LNCAP (cell line): ENCODE results near the gene ARHGEF40.

Experiments
- CTCF ChIP-seq: fragments of 450-650 bp; IDR thresholded peaks from 2 replicates; pipeline ENCODE4 v1.5.1; 2017; ENCODE audit warnings: mild to moderate bottlenecking

ARHGEF40 gene

DNA sequence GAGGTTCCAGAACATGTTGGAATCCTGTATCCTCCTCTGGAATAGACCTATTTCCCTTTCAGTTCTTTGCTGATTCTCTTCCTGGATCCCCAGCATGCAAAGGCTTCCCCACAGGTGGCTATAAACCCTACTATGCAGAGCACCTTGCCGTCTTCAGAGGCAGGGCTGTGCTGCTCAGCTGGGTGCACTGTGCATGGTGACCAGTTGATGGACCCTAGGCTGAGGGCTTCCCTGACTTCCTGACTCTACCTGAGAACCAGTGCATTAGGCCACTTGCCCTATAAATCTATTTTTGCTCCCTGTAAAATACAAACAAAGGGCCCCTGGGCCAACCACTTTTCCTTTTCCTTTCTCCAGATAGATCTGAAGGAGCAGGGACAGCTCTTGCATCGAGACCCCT, 14.3 kb downstream of the ARHGEF40 start:
- no peak for TF ChIP-seq CTCF

DNA sequence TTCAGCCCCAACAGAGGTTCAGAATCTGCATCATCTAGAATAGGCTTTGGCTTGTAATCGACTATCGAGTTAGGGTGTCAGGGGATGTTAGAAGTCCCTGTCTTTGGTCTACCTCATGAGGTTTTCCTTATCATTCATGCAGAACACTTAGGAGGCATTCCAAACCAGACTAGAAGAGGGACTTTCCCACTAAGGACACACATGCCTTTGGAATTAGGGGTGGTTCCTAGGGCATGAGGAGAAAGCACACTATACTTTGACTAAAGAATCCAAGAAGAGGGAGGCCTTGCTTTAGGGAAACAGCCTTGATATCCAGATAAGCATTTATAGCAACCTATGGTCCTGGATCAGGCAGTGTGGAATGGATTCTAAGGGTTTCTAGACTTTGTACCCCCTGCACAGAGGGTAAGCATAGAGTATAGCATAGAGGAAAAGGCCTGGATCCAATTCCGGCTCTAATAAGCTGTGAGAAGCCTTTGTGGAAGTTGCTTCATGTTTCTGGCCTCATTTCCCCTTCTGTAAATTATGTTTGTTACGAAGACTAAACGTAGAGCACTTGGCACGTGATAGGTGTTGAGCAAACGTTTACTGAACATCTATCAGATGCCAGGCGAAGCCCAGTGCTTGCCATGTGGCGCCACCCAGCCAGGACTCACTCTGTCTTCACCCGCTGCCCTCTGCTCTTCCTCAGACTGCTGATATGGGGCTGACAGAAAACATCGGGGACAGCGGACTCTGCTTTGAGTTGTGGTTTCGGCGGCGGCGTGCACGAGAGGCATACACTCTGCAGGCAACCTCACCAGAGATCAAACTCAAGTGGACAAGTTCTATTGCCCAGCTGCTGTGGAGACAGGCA, 15.1 kb downstream of the ARHGEF40 start:
- no peak for TF ChIP-seq CTCF

DNA sequence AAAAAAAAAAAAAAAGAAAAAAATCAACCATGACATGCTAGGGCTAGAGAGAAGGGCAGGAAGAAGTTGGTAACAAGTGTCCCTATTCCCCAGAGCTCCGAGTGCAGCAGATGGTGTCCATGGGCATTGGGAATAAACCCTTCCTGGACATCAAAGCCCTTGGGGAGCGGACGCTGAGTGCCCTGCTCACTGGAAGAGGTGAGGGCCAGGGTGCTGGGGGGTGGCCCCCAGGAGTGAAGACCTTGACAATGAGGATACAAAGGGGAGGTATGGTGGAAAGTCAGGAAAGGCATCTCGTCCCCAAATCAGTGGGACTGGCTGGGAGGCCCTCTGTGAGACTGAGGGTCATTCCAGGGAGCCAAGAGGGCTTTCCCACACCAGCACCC, 16.8 kb downstream of the ARHGEF40 start:
- no peak for TF ChIP-seq CTCF

DNA sequence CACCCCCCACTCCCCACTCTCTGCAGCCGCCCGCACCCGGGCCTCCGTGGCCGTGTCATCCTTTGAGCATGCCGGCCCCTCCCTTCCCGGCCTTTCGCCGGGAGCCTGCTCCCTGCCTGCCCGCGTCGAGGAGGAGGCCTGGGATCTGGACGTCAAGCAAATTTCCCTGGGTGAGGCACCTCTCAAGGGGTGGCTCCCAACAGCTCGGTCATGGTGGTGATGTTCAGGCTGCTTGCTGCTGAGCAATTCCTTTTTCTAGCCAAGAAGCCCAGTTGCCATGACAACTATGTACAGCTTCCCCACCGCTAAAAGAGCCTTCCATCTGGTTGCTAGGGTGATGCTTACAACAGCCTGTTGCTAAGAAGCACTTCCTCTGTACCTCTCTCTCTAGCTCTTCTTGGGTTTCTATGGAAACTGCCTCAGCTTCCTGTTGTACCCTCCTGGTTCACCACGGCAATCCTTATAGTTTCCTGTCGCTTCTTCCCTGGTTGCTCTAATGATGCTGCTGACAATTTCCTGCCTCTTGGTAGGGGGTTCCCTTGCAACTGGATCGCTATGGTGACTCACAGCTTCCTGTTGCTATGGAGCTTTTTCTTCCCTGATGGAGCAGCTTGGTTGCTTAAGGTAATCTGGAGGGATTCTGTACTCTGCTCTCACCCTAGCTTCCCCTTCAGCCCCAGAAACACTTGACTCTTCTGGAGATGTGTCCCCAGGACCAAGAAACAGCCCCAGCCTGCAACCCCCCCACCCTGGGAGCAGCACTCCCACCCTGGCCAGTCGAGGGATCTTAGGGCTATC, 17.4 kb downstream of the ARHGEF40 start:
- TF ChIP-seq CTCF = no peak

GRCh38 chr14:21088687-21089086, 18.6 kb downstream of the ARHGEF40 start:
- no peak for TF ChIP-seq CTCF

- no peak for TF ChIP-seq CTCF
Observed at GRCh38 chr14:21089271-21089670, 19.2 kb downstream of the ARHGEF40 start.

DNA sequence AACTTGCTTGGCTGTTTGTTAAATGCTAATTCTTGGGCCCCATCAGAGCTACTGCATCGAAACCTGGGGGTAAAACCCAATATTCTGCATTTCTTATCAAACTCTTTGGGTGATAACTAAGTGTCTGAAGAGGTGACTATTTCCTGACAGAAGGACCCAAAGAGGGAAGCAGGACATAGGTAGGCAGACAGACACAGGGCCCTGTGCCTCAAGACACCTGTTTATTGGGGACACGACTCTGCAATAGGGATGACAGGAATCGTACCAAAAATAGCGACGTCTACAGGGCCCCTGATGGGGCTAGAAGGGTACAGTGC, 19.7 kb downstream of the ARHGEF40 start:
- no peak for TF ChIP-seq CTCF
